ENCODE data around the gene CHST8.
A peak's percentile ranks its signal among the peaks of the same experiment; 100 is the strongest.

The CHST8 gene

GRCh38 chr19:33770107-33770506 is 148.4 kb downstream of the CHST8 start:
- no peak for DNase-seq (ENCODE audit: low read depth)
- no peak for TF ChIP-seq CTCF (IDR thresholded peaks at IDR 0.05; ENCODE audit: insufficient read depth, low read depth, low read length, missing control alignments)
- H3K4me3 ChIP-seq (ENCODE audit: low read depth, low read length): no peak overlapping the region

GRCh38 chr19:33771384-33772101 is 149.8 kb downstream of the CHST8 start:
- H3K4me3 ChIP-seq (ENCODE audit: low read depth, low read length): no peak overlapping the region
- peak; percentile 81 for TF ChIP-seq CTCF (IDR thresholded peaks at IDR 0.05; ENCODE audit: insufficient read depth, low read depth, low read length, missing control alignments)
- DNase-seq (ENCODE audit: low read depth): peak; percentile 69

- no peak overlapping the region for H3K4me3 ChIP-seq (ENCODE audit: low read depth, low read length)
- no peak for DNase-seq (ENCODE audit: low read depth)
- no peak for TF ChIP-seq CTCF (IDR thresholded peaks at IDR 0.05; ENCODE audit: insufficient read depth, low read depth, low read length, missing control alignments)
Measured at GRCh38 chr19:33772102-33772857, 150.5 kb downstream of the CHST8 start.

GRCh38 chr19:33772858-33773180 is 151.1 kb downstream of the CHST8 start:
- no peak for DNase-seq (ENCODE audit: low read depth)
- H3K4me3 ChIP-seq (ENCODE audit: low read depth, low read length): no peak overlapping the region
- no peak for TF ChIP-seq CTCF (IDR thresholded peaks at IDR 0.05; ENCODE audit: insufficient read depth, low read depth, low read length, missing control alignments)

- no peak for TF ChIP-seq CTCF (IDR thresholded peaks at IDR 0.05; ENCODE audit: insufficient read depth, low read depth, low read length, missing control alignments)
- no peak for DNase-seq (ENCODE audit: low read depth)
Measured at GRCh38 chr19:33773704-33774624, 152.2 kb downstream of the CHST8 start.

GRCh38 chr19:33774751-33775150 is 153.0 kb downstream of the CHST8 start:
- H3K4me3 ChIP-seq (ENCODE audit: low read depth, low read length): no peak overlapping the region
- DNase-seq (ENCODE audit: low read depth): no peak
- TF ChIP-seq CTCF (IDR thresholded peaks at IDR 0.05; ENCODE audit: insufficient read depth, low read depth, low read length, missing control alignments): no peak

More at GRCh38 chr19:33773704-33774624, 152.2 kb downstream of the CHST8 start:
- no peak overlapping the region for H3K4me3 ChIP-seq (ENCODE audit: low read depth, low read length)

All from GM12865 (cell line).